ENCODE data around the gene ATP2C1. TPM values are rescaled to one million over a fixed set of nuclear protein-coding genes. Genes with fewer than 3 reads are reported as not detected.

The ATP2C1 gene
- total RNA-seq, 2 experiments from 2014 or later, result 40.9 to 44.0 TPM

DNA sequence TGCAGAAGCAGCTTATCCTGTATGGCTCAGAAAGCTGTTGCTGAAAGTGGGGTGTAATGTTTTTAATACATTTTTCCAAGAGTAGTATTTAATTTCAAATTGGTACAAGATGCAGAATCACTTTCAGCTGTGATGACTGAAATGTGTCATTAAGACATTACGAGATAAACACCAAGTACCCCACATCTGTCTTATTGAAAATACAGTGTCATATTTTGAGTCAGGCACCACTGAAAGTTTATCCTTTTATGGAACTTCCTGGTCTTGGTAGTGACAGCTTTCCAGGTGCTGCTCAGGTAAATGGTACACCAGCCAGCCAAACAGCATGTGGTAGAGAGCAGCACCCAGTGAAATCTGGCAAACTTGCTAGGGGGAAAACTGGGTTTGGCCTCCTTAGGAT, 115.8 kb downstream of the ATP2C1 start:
- intact Hi-C loops (cut with DNase I, micrococcal nuclease), result no loop called here
- H3K4me1 Mint-ChIP-seq (ENCODE audit: low read depth), result peaks cover 2% of the 10 kb centered on the region
- ATAC-seq (ENCODE audit: poor library complexity) (no peak), DNase-seq (no peak)
- Histone ChIP-seq H3K4me1 (ENCODE audit: insufficient read depth, low read length) (no peaks in the 10 kb centered on the region), H3K36me3 (ENCODE audit: insufficient read depth, low read length) (peaks cover 47% of the 10 kb centered on the region), H3K27me3 (ENCODE audit: control insufficient read depth in 1 of 2, insufficient read depth in 2 of 2, low read length in 2 of 2) (no peaks in the 10 kb centered on the region), H3K9me3 (ENCODE audit: control insufficient read depth in 1 of 2, insufficient read depth in 1 of 2, low read length in 2 of 2) (no peaks in the 10 kb centered on the region), H3K4me3 (ENCODE audit: low read length) (no peak overlapping the region), H3K27ac (ENCODE audit: low read depth in 1 of 2, low read length in 2 of 2) (no peak overlapping the region)
- H3K4me3 Mint-ChIP-seq, result no peak overlapping the region
- POLR2A ChIA-PET, result interaction anchor here (0.8 kb wide), 1 partner anchor 8 kb away, joined by 3 read pairs; no protein-coding TSS in a partner anchor
- H3K9me3 Mint-ChIP-seq, result no peaks in the 10 kb centered on the region
- peaks cover 85% of the 10 kb centered on the region for H3K36me3 Mint-ChIP-seq (ENCODE audit: low read depth)
- CTCF ChIA-PET, result interaction anchor here (1.4 kb wide), 1 partner anchor 14 kb away, joined by 4 read pairs; no protein-coding TSS in a partner anchor
- TF ChIP-seq, protein P1, sequence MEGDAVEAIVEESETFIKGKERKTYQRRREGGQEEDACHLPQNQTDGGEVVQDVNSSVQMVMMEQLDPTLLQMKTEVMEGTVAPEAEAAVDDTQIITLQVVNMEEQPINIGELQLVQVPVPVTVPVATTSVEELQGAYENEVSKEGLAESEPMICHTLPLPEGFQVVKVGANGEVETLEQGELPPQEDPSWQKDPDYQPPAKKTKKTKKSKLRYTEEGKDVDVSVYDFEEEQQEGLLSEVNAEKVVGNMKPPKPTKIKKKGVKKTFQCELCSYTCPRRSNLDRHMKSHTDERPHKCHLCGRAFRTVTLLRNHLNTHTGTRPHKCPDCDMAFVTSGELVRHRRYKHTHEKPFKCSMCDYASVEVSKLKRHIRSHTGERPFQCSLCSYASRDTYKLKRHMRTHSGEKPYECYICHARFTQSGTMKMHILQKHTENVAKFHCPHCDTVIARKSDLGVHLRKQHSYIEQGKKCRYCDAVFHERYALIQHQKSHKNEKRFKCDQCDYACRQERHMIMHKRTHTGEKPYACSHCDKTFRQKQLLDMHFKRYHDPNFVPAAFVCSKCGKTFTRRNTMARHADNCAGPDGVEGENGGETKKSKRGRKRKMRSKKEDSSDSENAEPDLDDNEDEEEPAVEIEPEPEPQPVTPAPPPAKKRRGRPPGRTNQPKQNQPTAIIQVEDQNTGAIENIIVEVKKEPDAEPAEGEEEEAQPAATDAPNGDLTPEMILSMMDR (IDR thresholded peaks at IDR 0.05), result no peak
- H3K27me3 Mint-ChIP-seq, result no peaks in the 10 kb centered on the region
- H3K27ac Mint-ChIP-seq, result peak overlapping the region; percentile 69

DNA sequence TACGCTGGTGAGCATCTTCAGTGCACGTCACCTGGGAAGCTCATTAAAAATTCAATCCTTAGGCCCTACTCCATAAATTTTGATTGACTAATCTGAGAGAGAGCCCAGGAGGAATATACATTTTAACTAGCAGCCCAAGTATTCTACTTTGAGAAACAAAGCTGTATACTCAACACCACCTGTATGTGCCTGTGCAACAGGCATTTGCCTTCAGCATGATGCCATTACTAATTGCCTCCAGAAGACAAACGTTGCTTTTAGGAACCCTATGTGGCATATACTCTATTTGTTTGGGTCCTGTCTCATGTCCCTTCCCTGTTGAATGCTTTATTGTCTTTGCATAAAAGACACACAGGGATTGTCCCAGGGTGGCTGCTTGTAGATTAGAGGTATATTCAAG, 125.1 kb downstream of the ATP2C1 start:
- Histone ChIP-seq H3K4me3 (ENCODE audit: low read length) (no peak overlapping the region), H3K36me3 (ENCODE audit: insufficient read depth, low read length) (peaks cover 62% of the 10 kb centered on the region), H3K27ac (ENCODE audit: low read depth in 1 of 2, low read length in 2 of 2) (no peak overlapping the region), H3K27me3 (ENCODE audit: control insufficient read depth in 1 of 2, insufficient read depth in 2 of 2, low read length in 2 of 2) (no peaks in the 10 kb centered on the region), H3K4me1 (ENCODE audit: insufficient read depth, low read length) (peaks cover 16% of the 10 kb centered on the region), H3K9me3 (ENCODE audit: control insufficient read depth in 1 of 2, insufficient read depth in 1 of 2, low read length in 2 of 2) (no peaks in the 10 kb centered on the region)
- intact Hi-C loops (cut with DNase I, micrococcal nuclease), result no loop called here
- TF ChIP-seq, protein P1 (IDR thresholded peaks at IDR 0.05), result no peak
- ATAC-seq (ENCODE audit: poor library complexity), result no peak
- Mint-ChIP-seq H3K4me1 (ENCODE audit: low read depth) (peaks cover 62% of the 10 kb centered on the region), H3K36me3 (ENCODE audit: low read depth) (peaks cover 80% of the 10 kb centered on the region), H3K27ac (peak overlapping the region; percentile 21), H3K27me3 (no peaks in the 10 kb centered on the region), H3K9me3 (no peaks in the 10 kb centered on the region), H3K4me3 (no peak overlapping the region)
- POLR2A ChIA-PET, result interaction anchor here (0.9 kb wide), 1 partner anchor 23 kb away, joined by 3 read pairs; no protein-coding TSS in a partner anchor
- DNase-seq, result no peak
- CTCF ChIA-PET, result no interaction called here

DNA sequence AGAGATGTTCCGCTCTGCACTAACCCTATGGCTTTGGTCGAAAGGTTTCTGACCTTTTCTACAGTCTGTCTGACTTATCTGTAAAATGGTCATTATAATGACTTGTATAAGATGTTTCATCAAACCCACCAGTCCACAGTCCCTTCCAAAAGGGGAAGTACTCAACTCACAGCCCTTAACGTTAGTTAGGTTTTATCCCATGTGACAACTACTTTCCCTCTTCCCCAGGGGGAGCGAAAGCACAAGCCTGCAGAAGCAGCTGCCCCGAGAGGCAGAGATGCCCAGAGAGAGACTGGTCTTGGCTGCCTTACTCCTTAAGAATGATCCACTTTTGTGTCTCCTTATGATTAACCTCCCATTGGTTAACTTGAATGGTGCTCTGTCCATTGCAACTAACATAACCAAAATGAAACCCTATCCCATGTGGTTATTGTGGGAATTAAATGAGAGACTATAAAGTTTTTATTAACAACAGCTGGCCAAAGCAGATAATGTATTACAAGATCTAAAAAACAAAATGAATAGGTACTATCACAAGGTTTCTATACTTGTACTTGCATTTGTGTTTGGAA, 126.3 kb downstream of the ATP2C1 start:
- Mint-ChIP-seq H3K36me3 (ENCODE audit: low read depth) (peaks cover 80% of the 10 kb centered on the region), H3K9me3 (no peaks in the 10 kb centered on the region), H3K27ac (peak overlapping the region; percentile 56), H3K4me3 (peak overlapping the region; percentile 11), H3K4me1 (ENCODE audit: low read depth) (peaks cover 69% of the 10 kb centered on the region), H3K27me3 (no peaks in the 10 kb centered on the region)
- peaks cover 22% of the 10 kb centered on the region for H3K4me1 ChIP-seq (ENCODE audit: insufficient read depth, low read length)
- H3K27ac ChIP-seq (ENCODE audit: low read depth in 1 of 2, low read length in 2 of 2), result no peak overlapping the region
- H3K27me3 ChIP-seq (ENCODE audit: control insufficient read depth in 1 of 2, insufficient read depth in 2 of 2, low read length in 2 of 2), result no peaks in the 10 kb centered on the region
- peak in 1 of 14 experiments; percentile 22 for DNase-seq
- TF ChIP-seq, protein P1 (IDR thresholded peaks at IDR 0.05), result no peak
- ChIA-PET CTCF (no interaction called here), POLR2A (no interaction called here)
- H3K9me3 ChIP-seq (ENCODE audit: control insufficient read depth in 1 of 2, insufficient read depth in 1 of 2, low read length in 2 of 2), result no peaks in the 10 kb centered on the region
- H3K36me3 ChIP-seq (ENCODE audit: insufficient read depth, low read length), result peaks cover 57% of the 10 kb centered on the region
- no peak overlapping the region for H3K4me3 ChIP-seq (ENCODE audit: low read length)
- intact Hi-C loops (cut with DNase I, micrococcal nuclease), result loop anchor here (5.0 to 10.0 kb wide), 4 partner anchors 123 to 485 kb away; partner anchors contain the start of genes MRPL3 (in 1 of the 2), NUDT16 (in 1 of the 2) and PIK3R4 (in 1 of the 2)
- no peak for ATAC-seq (ENCODE audit: poor library complexity)

All from CD4-positive, alpha-beta T cell (primary cell).